HepG2 (cell line): Measurements from ENCODE around the gene PPIA. TPM values are rescaled to one million over a fixed set of nuclear protein-coding genes. Genes with fewer than 3 reads are reported as not detected.

Experiments used
- CREB3 ChIP-seq: sonication (generic); formaldehyde crosslinking; IDR thresholded peaks from 2 replicates; pipeline ENCODE4 v1.5.0; 2020; ENCODE audit warnings: missing genetic modification reagents
- FOXK2 ChIP-seq: fragments of 450-650 bp; IDR thresholded peaks from 2 replicates; pipeline ENCODE4 v1.6.1; 2016
- GTF2F1 ChIP-seq: fragments of 150-350 bp; IDR thresholded peaks from 2 replicates; pipeline ENCODE4 v1.6.1; 2014; ENCODE audit warnings: low read length
- HNF4G ChIP-seq, 2 experiments: sonication (generic) in 1 of 2; formaldehyde crosslinking in 1 of 2; IDR thresholded peaks; 2 replicates each; pipeline versions ENCODE4 v1.4.0 to v1.6.1; 2011 to 2020; ENCODE audit warnings: borderline replicate concordance in 2 of 2, low read depth in 2 of 2, mild to moderate bottlenecking in 2 of 2, low read length in 1 of 2, missing genetic modification reagents in 1 of 2, moderate library complexity in 1 of 2
- KDM3A ChIP-seq: IDR thresholded peaks from 2 replicates; pipeline ENCODE4 v1.6.1; 2018; ENCODE audit warnings: low read depth, missing compliant biosample characterization
- KDM6A ChIP-seq: IDR thresholded peaks from 2 replicates; pipeline ENCODE4 v1.6.1; 2016; ENCODE audit warnings: low read depth
- NKX3-1 ChIP-seq: sonication (generic); formaldehyde crosslinking; IDR thresholded peaks from 2 replicates; pipeline ENCODE4 v1.5.0; 2020; ENCODE audit warnings: missing genetic modification reagents
- RBM39 ChIP-seq: fragments of 200-400 bp; formaldehyde crosslinking; IDR thresholded peaks from one replicate; pipeline ENCODE4 v1.6.1; 2018; ENCODE audit warnings: antibody characterized with exemption, mild to moderate bottlenecking, low read depth, low read length; ENCODE audit not compliant: poor library complexity, severe bottlenecking
- SATB2 ChIP-seq: sonication (generic); formaldehyde crosslinking; IDR thresholded peaks from 2 replicates; pipeline ENCODE4 v1.5.0; 2020; ENCODE audit warnings: missing genetic modification reagents
- TEAD2 ChIP-seq: sonication (generic); formaldehyde crosslinking; IDR thresholded peaks from 2 replicates; pipeline ENCODE4 v1.9.0; 2021; ENCODE audit warnings: missing genetic modification reagents
- YEATS2 ChIP-seq: sonication (generic); formaldehyde crosslinking; IDR thresholded peaks from 2 replicates; pipeline ENCODE4 v1.4.0; 2020; ENCODE audit warnings: missing genetic modification reagents, borderline replicate concordance
- ZBED4 ChIP-seq: sonication (generic); formaldehyde crosslinking; IDR thresholded peaks from 2 replicates; pipeline ENCODE4 v1.4.0; 2020; ENCODE audit warnings: missing genetic modification reagents, borderline replicate concordance
- ZFYVE20 ChIP-seq: sonication (generic); formaldehyde crosslinking; IDR thresholded peaks from 2 replicates; pipeline ENCODE4 v1.8.0; 2023; ENCODE audit warnings: low read depth, mild to moderate bottlenecking, moderate library complexity, missing genetic modification reagents, borderline replicate concordance
- ZNF264 ChIP-seq: sonication (generic); formaldehyde crosslinking; IDR thresholded peaks from 2 replicates; pipeline ENCODE4 v1.4.0; 2020; ENCODE audit warnings: missing genetic modification reagents
- ZNF501 ChIP-seq: sonication (generic); formaldehyde crosslinking; IDR thresholded peaks from 2 replicates; pipeline ENCODE4 v1.5.1; 2020; ENCODE audit warnings: mild to moderate bottlenecking, moderate library complexity, missing genetic modification reagents
- ZSCAN12 ChIP-seq: sonication (generic); formaldehyde crosslinking; IDR thresholded peaks from 2 replicates; pipeline ENCODE4 v1.9.0; 2021; ENCODE audit warnings: mild to moderate bottlenecking, missing genetic modification reagents
- polyA plus RNA-seq, 8 experiments: library from polyadenylated mRNA; depleted of rRNA in 3 of 8; stranded (reverse) in 7 of 8; unstranded in 1 of 8; fragments of >200 nt; fragmentation: Illumina TruSeq in 4 of 8; extraction: Trizol in 4 of 8; gene quantifications; 2 replicates each; pipeline versions ENCODE4 v1.2.1 to v1.2.3, GENCODE V29; 2011 to 2016; ENCODE audit warnings: low read depth in 4 of 8, missing spikeins in 1 of 8, mixed read lengths in 1 of 8; ENCODE audit not compliant: insufficient read depth in 1 of 8
- total RNA-seq, 5 experiments: library from RNA; depleted of rRNA; stranded (reverse); fragments of >200 nt; fragmentation: Illumina TruSeq; extraction: Trizol; gene quantifications; 2 replicates each; pipeline ENCODE4 v1.2.3, GENCODE V29; 2016; ENCODE audit warnings: low read depth in 1 of 5
- TF ChIP-seq, protein P1 (sequence below): sonication (generic); formaldehyde crosslinking; IDR thresholded peaks from 2 replicates; pipeline ENCODE4 v1.4.0; 2020; ENCODE audit warnings: missing genetic modification reagents
- TF ChIP-seq, protein P2 (sequence below): sonication (generic); formaldehyde crosslinking; IDR thresholded peaks from 2 replicates; pipeline ENCODE4 v1.5.0; 2020; ENCODE audit warnings: mild to moderate bottlenecking, missing genetic modification reagents
- TF ChIP-seq, protein P3 (sequence below): IDR thresholded peaks from 2 replicates; pipeline ENCODE4 v1.6.1; 2016; ENCODE audit warnings: control low read depth

The PPIA gene
- total and polyA plus RNA-seq, 2 of the 13 experiments (the other 11 are each of a cell fraction or from before 2014, with no cell fraction given) = 2,268 to 3,010 TPM

GRCh38 chr7:44796034-44796503 is 412 bp upstream of the PPIA start (continued):
- TF ChIP-seq RBM39 (no peak), FOXK2 (no peak), YEATS2 (no peak), ZNF501 (CRISPR knock-in tag) (no peak), ZSCAN12 (CRISPR knock-in tag) (no peak), GTF2F1 (no peak), ZBED4 (no peak), CREB3 (no peak), KDM6A (no peak), ZNF264 (no peak), KDM3A (CRISPR knock-in tag) (no peak; the same call in 1 of the 2 replicates), ZFYVE20 (no peak), SATB2 (no peak), HNF4G (IDR thresholded peaks at IDR 0.05; ENCODE audit: borderline replicate concordance, low read depth, low read length) (no peak), HNF4G (CRISPR knock-in tag; IDR thresholded peaks at IDR 0.05; ENCODE audit: borderline replicate concordance, low read depth) (no peak), NKX3-1 (CRISPR knock-in tag) (no peak), TEAD2 (CRISPR knock-in tag) (no peak)
- TF ChIP-seq, protein P1, sequence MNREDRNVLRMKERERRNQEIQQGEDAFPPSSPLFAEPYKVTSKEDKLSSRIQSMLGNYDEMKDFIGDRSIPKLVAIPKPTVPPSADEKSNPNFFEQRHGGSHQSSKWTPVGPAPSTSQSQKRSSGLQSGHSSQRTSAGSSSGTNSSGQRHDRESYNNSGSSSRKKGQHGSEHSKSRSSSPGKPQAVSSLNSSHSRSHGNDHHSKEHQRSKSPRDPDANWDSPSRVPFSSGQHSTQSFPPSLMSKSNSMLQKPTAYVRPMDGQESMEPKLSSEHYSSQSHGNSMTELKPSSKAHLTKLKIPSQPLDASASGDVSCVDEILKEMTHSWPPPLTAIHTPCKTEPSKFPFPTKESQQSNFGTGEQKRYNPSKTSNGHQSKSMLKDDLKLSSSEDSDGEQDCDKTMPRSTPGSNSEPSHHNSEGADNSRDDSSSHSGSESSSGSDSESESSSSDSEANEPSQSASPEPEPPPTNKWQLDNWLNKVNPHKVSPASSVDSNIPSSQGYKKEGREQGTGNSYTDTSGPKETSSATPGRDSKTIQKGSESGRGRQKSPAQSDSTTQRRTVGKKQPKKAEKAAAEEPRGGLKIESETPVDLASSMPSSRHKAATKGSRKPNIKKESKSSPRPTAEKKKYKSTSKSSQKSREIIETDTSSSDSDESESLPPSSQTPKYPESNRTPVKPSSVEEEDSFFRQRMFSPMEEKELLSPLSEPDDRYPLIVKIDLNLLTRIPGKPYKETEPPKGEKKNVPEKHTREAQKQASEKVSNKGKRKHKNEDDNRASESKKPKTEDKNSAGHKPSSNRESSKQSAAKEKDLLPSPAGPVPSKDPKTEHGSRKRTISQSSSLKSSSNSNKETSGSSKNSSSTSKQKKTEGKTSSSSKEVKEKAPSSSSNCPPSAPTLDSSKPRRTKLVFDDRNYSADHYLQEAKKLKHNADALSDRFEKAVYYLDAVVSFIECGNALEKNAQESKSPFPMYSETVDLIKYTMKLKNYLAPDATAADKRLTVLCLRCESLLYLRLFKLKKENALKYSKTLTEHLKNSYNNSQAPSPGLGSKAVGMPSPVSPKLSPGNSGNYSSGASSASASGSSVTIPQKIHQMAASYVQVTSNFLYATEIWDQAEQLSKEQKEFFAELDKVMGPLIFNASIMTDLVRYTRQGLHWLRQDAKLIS (CRISPR knock-in tag) = no peak
- TF ChIP-seq, protein P2, sequence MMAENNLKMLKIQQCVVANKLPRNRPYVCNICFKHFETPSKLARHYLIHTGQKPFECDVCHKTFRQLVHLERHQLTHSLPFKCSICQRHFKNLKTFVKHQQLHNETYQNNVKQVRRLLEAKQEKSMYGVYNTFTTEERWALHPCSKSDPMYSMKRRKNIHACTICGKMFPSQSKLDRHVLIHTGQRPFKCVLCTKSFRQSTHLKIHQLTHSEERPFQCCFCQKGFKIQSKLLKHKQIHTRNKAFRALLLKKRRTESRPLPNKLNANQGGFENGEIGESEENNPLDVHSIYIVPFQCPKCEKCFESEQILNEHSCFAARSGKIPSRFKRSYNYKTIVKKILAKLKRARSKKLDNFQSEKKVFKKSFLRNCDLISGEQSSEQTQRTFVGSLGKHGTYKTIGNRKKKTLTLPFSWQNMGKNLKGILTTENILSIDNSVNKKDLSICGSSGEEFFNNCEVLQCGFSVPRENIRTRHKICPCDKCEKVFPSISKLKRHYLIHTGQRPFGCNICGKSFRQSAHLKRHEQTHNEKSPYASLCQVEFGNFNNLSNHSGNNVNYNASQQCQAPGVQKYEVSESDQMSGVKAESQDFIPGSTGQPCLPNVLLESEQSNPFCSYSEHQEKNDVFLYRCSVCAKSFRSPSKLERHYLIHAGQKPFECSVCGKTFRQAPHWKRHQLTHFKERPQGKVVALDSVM (CRISPR knock-in tag) = no peak
- TF ChIP-seq, protein P3, sequence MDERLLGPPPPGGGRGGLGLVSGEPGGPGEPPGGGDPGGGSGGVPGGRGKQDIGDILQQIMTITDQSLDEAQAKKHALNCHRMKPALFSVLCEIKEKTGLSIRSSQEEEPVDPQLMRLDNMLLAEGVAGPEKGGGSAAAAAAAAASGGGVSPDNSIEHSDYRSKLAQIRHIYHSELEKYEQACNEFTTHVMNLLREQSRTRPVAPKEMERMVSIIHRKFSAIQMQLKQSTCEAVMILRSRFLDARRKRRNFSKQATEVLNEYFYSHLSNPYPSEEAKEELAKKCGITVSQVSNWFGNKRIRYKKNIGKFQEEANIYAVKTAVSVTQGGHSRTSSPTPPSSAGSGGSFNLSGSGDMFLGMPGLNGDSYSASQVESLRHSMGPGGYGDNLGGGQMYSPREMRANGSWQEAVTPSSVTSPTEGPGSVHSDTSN = no peak
